ENCODE measurements around the gene MVD. TPM values are rescaled to one million over a fixed set of nuclear protein-coding genes. Genes with fewer than 3 reads are reported as not detected.

Gene MVD, protein sequence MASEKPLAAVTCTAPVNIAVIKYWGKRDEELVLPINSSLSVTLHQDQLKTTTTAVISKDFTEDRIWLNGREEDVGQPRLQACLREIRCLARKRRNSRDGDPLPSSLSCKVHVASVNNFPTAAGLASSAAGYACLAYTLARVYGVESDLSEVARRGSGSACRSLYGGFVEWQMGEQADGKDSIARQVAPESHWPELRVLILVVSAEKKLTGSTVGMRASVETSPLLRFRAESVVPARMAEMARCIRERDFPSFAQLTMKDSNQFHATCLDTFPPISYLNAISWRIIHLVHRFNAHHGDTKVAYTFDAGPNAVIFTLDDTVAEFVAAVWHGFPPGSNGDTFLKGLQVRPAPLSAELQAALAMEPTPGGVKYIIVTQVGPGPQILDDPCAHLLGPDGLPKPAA
- total RNA-seq = 40.2 and 42.0 TPM in 2 replicates

DNA sequence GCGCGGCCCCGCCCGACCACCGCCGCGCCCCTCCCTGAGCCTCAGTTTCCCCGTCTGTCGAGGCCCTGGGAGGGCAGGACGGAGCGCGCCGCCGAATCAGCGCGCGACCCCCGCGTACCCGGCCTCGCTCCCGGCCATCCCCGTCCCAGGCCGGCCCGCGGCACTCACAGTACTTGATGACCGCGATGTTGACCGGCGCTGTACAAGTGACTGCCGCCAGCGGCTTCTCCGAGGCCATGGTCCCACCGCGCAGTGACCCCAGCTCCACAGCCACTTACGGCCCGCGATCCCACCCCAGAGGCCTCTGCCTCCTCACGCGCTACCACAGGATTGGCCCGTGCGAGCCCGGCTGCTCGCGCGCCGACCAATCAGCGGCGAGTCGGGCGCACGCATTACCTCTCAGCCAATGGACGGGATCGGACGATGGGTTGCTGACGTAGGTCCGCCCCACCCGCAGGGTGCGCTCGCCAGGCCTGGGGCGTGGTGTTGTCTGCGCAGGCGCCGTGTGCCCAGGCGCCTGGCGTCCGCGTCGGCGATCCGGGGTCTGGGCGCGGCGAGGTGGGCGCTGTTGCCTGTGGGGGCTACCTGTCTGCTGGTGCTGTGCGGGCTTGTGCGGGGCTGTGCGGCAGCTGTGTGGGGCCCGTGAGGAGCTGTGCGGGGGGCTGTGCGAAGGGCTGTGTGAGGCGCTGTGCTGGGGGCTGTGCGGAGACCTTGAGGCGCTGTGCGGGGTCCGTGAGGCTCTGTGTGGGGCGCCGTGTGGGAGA lies at the start of gene MVD:
Gene MVD (minus strand): TSS at position 249 of the 764 bp plus-strand sequence. CDS start 11 bp downstream, at position 238.

DNA sequence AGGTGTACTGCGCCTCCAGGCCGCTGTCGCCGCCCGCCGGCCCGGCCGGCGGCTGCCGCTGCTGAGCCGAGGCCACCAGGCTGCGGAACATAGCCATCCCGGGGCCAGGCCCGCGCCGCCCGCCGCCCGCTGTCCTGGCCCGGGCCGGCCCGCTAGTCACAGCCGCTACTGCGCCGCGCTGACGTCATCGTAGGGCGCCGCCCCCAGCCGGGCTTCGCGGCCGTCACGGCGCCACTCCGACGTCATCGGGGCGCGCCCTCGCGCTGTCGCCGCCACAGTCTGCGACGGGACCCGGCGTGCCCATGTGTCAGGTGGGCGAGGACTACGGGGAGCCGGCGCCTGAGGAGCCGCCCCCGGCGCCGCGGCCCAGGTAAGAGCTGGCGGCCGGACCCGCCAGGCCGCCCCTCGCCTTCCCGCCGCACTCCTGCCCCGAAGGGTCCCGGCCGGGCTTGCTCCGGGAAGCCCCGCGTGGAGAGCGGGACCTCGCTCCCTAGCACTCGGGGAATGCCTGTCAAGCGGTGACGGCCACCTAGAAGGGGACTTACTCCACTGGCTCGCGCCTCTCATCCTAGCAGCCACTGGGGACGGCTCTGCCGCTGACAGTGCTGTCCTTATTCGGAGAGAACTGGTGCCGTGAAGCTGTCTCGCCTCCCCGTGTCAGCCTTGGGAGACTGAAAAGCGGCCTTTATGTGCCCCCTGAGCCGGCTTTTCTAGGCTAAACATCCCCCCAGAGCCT lies 43.5 kb upstream of the MVD start, which contains the start of the genes CTU2 and RNF166:
Gene CTU2 (plus strand): TSS at position 275 of the 736 bp plus-strand sequence. CDS start 28 bp downstream, at position 303.
Gene RNF166 (minus strand): TSS at position 180 of the 736 bp plus-strand sequence. CDS start 83 bp downstream, at position 97.

DNA sequence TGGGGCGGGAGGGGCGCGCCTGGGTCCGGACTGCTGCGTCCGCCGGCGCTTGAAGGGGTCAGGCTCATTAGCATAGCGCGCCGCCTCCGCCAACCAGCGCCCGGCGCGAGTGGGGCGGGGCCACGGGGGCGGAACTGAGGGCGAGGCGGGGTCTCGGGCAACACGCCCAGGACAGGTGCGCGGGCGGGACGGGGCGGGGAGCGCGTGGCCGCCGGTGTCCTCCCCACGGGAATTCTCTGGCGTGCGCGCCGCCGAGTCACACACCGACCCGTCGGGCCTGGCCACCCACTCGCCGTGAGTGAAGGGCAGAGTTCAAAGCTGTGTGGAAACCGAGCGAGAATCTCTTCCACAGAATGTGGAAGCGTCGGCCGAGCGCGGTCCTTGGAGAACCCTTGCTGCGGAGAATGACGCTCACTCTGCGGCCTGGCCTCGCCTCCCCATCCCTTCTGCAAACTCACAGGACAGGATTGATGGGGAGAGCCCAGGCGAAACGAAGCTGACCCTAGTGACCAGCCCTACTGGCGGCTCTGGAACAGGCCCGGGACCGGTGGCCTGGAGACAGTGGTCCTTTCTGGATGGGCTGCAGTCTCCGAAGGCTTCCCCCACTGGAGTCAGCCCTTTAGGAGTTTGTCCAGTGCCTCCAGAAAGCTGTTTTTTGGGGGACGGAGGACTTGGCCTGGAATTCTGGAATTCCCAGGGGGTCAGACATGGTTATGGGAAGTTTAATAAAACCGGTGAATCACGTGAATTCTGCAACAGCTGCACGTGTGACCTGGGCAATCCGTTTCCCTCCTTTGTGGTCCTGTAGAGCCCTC lies 23.8 kb upstream of the MVD start, which contains the start of gene SNAI3:
Gene SNAI3 (minus strand): TSS at position 69 of the 815 bp plus-strand sequence. CDS start 101 bp downstream, outside the sequence.

DNA sequence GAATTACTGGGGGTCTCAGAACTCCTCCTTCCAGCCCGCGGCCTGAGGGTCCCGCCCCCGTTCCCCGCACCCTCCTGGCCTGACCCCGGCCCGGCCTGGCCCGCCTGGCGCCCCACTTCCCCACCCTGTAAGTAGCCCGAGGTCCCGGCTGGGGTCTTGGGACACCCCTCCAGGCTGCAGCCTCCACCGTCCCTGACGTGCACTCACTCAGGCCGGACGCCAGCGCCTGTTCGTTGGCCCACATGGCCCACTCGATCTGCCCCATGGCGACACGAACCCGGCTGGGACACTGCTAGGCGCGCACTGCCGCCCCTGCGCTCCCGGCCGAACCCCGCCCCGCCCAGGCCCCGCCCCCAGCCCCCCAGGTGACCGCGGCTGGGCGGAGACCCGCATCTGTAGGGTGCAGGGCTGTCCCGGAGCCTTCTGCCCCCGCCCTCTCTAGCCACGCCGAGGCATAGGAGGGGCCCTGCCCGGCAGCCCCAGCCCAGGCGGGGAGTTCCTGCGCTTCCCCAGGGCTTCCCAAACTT lies 12.1 kb downstream of the MVD start, which contains the start of gene CYBA:
Gene CYBA (minus strand): TSS at position 305 of the 527 bp plus-strand sequence. CDS start 40 bp downstream, at position 265.

DNA sequence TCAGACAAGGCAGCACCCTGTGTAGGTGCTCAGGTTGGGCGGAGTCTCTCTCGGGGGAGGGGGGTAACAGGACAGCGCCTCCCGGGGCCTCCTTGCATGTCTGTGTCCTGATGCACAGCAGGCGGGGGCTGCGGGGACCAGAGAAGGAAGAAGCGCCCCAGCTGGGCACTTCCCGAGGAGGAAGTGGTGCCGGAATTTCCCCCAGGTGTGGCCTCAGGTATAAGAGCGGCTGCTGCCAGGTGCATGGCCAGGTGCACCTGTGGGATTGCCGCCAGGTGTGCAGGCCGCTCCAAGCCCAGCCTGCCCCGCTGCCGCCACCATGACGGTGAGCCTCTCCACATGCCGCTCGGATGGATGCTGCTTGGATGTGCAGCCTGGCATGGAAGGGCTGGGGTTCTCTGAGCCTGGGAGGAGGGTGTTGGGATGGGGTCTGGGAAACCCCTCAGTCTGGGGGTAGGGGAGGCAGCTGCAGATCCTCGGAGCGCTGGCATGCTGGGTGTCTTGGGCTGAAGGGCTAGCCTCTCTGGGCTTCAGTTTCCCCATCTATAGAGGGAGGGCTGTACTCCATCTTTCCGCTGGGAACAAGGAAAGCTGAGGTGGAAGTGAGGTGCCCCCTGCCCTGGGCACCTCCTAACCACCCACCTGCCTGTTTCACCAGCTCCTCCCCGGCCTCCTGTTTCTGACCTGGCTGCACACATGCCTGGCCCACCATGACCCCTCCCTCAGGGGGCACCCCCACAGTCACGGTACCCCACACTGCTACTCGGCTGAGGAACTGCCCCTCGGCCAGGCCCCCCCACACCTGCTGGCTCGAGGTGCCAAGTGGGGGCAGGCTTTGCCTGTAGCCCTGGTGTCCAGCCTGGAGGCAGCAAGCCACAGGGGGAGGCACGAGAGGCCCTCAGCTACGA lies 24.3 kb downstream of the MVD start, which contains the start of gene IL17C:
Gene IL17C (plus strand): TSS at position 250 of the 908 bp plus-strand sequence. CDS start 70 bp downstream, at position 320.

Other genes starting within 250 kb of the MVD start
- gene ZFPM1, start 209.8 kb downstream of the MVD start, total RNA-seq = 1.7 and 2.8 TPM in 2 replicates
- gene ZC3H18, start 92.7 kb downstream of the MVD start, total RNA-seq = 15.4 and 23.5 TPM in 2 replicates
- not detected in 2 replicates for gene IL17C, start 24.5 kb downstream of the MVD start, total RNA-seq
- gene CYBA, start 12.0 kb downstream of the MVD start, total RNA-seq = 68.4 and 105 TPM in 2 replicates
- under 0.01 TPM in 1 of 2 replicates, not detected in the other for gene SNAI3, start 23.4 kb upstream of the MVD start, total RNA-seq
- 7.0 and 9.6 TPM in 2 replicates for gene RNF166, start 43.3 kb upstream of the MVD start, total RNA-seq
- gene CTU2, start 43.4 kb upstream of the MVD start, total RNA-seq = 13.2 and 24.9 TPM in 2 replicates
- gene PIEZO1, start 122.1 kb upstream of the MVD start, total RNA-seq = 120 and 405 TPM in 2 replicates
- 0.14 and 1.0 TPM in 2 replicates for gene CDT1, start 140.7 kb upstream of the MVD start, total RNA-seq
- 82.0 and 82.1 TPM in 2 replicates for gene APRT, start 148.8 kb upstream of the MVD start, total RNA-seq
- gene GALNS, start 193.9 kb upstream of the MVD start, total RNA-seq = 16.4 and 45.8 TPM in 2 replicates
- gene TRAPPC2L, start 194.0 kb upstream of the MVD start, total RNA-seq = 31.3 and 45.5 TPM in 2 replicates
- gene PABPN1L, start 203.6 kb upstream of the MVD start, total RNA-seq = not detected in 2 replicates

Measured in nasal cavity respiratory epithelium epithelial cell of viscerocranial mucosa (primary cell).